HG02678 (cell line): ENCODE measurements around the gene FBXW5.
A peak's percentile ranks its signal among the peaks of the same experiment; 100 is the strongest.

Source experiments
- ATAC-seq: cut with Tn5 transposase; IDR thresholded peaks from one replicate; pipeline ENCODE4 v1.9.1; 2021; ENCODE audit warnings: mild to moderate bottlenecking, moderate library complexity; ENCODE audit not compliant: unreplicated experiment

Gene FBXW5, protein sequence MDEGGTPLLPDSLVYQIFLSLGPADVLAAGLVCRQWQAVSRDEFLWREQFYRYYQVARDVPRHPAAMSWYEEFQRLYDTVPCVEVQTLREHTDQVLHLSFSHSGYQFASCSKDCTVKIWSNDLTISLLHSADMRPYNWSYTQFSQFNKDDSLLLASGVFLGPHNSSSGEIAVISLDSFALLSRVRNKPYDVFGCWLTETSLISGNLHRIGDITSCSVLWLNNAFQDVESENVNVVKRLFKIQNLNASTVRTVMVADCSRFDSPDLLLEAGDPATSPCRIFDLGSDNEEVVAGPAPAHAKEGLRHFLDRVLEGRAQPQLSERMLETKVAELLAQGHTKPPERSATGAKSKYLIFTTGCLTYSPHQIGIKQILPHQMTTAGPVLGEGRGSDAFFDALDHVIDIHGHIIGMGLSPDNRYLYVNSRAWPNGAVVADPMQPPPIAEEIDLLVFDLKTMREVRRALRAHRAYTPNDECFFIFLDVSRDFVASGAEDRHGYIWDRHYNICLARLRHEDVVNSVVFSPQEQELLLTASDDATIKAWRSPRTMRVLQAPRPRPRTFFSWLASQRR

DNA sequence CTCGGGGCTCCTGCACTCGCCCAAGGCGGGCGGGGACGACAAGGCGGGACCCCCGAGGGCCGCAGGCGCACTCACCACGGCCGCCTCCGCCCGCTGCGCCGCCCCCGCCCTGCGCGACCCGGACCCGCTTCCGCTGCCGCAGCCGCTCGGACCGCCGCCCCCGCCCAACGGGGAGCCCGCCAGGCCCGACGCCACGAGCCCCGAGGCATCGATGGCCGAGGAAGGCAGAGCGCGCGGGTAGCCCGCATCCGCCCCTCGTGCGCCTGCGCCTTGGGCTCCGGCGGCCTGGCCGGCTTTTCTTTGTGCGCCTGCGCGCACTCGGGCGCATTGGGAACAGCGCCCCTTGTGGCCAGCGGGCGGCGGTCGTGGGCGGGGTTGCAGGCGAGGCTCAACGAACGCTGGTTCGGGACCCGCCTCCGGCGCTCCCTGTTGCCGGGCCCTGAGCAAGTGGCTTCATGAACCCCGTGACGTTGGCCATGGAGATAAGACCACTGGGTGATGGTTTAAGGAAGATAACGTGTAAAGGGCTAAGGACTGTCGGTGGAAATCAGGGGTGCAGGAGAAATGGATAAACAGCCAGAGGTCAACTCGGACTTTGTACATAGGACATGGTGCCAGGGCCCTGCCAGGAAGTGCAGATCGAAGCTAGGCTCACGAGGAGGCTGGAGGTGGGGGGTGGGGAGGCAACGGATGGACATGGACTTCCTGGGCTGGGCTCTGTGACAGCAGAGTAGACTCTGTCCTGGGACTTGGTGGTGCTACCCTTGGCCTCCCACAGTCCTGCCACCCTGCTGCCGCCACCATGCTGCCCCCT is at the start of gene FBXW5, which contains the start of gene C8G:
TSS of gene FBXW5 (minus strand) at position 220 of the 814 bp plus-strand sequence. CDS start 655 bp downstream, outside the sequence.
TSS of gene C8G (plus strand) at position 725 of the 814 bp plus-strand sequence. CDS start at position 803, 78 bp downstream.
- peak; percentile 77 for ATAC-seq

- no peak for ATAC-seq
Measured at GRCh38 chr9:136992819-136993369, 48.4 kb upstream of the FBXW5 start.

DNA sequence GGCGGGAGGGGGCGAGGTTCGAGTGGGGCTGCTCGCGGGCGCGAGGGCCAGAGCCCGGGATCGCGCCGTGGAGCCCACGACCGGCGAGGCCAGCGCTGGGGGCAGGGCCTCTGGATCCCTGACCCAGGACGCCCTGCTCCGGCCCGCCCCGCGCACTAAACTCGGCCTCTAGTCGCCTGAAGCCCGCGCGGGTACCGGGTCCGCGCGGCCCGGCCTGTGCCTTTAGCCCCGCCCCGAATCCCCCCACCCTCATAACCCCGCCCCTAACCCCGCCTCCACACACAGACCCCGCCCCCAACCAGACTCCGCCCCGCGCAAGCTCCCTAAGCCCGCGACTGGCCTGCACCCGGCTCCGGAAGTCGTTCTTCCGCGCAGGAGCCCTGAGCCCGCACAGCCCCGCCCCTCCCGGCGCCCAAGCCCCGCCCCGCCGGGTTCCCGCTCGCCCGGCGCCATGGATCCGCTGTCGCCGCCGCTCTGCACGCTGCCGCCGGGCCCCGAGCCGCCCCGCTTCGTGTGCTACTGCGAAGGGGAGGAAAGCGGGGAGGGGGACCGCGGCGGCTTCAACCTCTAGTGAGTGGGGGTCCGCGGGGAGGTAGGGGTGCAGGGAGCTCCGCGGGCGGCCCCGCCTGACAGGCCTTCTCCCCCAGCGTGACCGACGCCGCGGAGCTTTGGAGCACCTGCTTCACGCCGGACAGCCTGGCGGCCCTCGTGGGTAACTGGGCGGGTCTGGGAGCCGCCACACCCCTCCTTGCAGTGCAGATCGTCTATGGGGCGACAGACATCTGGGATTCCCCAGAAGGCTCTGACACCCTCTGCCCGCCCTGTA is 47.7 kb upstream of the FBXW5 start, which contains the start of gene PAXX:
TSS of gene PAXX (plus strand) at position 430 of the 826 bp plus-strand sequence. CDS start at position 452, 22 bp downstream.
- peak; percentile 76 for ATAC-seq

- ATAC-seq, result no peak
Measured at GRCh38 chr9:136990242-136990911, 45.8 kb upstream of the FBXW5 start.

DNA sequence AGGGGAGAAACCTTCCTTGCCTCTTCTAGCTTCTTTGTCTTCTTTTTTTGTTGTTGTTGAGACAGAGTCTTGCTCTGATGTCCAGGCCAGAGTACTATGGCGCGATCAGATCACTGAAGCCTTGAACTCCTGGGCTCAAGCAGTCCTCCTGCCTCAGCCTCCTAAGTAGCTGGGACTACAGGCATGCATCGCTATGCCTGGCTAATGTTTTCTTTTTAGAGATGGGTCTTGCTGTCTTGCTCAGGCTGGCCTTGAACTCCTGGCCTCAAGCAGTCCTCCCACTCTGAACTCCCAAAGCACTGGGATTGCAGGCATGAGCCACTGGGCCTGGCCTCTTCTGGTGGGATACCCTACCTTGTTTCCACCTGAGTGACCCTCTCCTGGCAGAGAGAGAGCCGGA is 44.3 kb upstream of the FBXW5 start:
- ATAC-seq, result no peak

DNA sequence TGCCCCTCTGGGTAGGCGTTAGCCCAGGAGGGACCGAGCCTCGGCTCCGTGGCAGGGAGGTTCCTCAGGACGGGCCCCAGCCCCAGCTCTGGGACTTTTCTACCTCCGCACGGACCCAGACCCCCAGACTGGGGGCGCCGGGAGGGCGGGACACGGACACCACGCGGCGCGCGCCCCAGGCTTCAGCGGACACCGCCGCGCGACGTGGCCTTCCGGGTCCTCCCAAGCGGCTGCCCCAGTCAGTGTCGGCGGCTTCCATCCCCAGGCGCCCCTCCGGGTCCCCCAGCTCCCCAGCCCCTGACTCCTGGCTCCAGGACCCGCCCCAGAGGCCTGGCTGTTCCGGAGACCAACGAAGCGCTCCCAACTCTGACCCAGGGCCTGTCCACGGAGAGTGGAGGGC is 41.3 kb upstream of the FBXW5 start:
- ATAC-seq, result no peak

DNA sequence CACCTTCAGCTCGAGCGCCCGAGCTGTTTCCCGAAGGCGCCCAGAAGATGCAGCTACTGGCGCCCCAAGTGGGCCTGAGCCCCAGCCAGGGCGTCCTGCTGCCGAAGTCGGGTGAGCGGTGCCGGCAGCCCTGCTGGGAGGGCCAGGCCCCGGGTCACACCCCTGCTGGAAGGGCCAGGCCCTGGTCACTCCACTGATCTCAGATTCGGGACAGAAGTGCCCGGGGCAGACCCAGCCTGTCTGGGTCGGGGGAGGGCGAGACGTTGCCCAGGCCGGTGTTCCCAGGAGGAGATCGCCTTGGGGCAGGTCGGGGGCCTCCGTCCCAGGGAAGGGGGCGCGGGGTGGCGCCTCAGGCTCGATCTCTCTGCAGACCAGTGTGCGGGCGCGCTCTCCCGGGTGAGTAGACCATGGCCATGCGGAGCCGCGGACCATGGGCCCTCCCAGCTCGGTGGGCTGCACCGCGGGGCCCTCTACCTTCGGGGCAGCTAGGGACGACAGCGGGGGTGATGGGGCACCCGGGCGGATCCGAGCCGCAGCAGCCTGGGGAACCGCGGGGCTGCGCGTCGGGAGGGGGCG is 40.6 kb upstream of the FBXW5 start:
- ATAC-seq, result no peak

GRCh38 chr9:136984464-136985026 is 40.0 kb upstream of the FBXW5 start:
- ATAC-seq, result no peak

GRCh38 chr9:136983656-136984314 is 39.2 kb upstream of the FBXW5 start:
- ATAC-seq, result no peak

- ATAC-seq, result no peak
Measured at GRCh38 chr9:136983167-136983566, 38.6 kb upstream of the FBXW5 start.

GRCh38 chr9:136982232-136983051 is 37.9 kb upstream of the FBXW5 start, which contains the start of gene LCNL1:
TSS of gene LCNL1 (plus strand) at chr9:136982993. CDS start at chr9:136983587, 594 bp downstream.
- ATAC-seq, result no peak

GRCh38 chr9:136981588-136982231 is 37.2 kb upstream of the FBXW5 start:
- no peak for ATAC-seq

GRCh38 chr9:136980669-136981478 is 36.3 kb upstream of the FBXW5 start:
- ATAC-seq, result no peak

DNA sequence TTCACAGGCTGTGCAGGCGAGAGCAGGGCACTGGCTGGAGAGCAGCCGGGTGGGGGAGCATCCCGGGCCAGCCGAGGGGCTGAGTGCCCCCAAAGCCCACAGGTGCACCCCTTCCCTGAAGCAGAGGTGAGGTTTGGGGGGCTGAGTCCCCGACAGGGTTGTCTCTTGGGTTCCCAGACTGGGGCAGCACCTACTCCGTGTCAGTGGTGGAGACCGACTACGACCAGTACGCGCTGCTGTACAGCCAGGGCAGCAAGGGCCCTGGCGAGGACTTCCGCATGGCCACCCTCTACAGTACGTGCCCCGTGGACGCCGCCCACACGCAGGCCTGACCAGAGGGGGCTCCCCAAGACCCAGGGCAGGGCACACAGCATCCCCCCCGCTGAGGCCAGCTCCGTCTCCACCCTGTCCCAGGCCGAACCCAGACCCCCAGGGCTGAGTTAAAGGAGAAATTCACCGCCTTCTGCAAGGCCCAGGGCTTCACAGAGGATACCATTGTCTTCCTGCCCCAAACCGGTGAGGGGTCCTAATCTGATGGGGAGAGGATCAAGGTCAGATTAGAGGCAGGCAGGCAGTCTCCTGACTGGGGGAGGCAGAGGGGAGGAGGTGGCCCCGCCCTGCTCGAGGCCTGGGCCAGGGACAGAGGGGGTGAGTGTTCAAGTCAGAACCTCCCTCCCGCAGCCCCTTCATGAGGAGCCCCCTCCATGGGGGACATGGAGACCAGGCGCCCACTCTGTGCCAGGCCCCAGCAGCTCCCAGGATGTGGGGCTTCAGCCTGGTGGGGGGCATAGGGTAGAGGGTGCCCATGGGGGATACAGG is 35.4 kb upstream of the FBXW5 start:
- ATAC-seq, result no peak

DNA sequence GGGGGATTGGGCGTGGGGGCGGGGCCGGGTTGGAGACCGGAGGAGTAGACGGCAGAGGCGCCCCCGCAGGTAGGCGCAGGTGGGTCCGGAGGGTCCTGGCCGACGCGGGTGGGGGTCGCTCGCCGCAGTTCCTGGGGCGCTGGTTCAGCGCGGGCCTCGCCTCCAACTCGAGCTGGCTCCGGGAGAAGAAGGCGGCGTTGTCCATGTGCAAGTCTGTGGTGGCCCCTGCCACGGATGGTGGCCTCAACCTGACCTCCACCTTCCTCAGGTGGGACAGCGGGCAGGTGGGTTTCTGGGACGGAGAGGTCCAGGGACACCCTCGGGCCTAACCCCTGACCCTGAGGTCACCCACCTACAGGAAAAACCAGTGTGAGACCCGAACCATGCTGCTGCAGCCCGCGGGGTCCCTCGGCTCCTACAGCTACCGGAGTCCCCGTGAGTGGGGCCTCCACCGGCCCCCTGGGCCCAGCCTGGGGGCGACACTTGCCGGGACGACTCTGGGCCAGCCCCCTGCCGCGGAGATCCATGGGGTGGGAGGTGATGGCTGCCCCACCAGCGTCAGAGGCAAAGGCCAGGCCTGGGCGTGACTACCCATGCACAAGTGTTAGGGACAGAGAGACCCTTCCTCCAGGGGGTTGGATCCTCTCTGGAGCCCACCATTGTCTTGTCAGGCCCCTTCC is 34.5 kb upstream of the FBXW5 start:
- no peak for ATAC-seq
